ENCODE results near the gene ACR.

Gene ACR

GRCh38 chr22:50702821-50703725 lies 34.9 kb upstream of the ACR start:
- no peak for DNase-seq (ENCODE audit: low read depth in 2 of 2)

- DNase-seq (ENCODE audit: low read depth in 2 of 2), result no peak
Measured at GRCh38 chr22:50703726-50704509, 34.1 kb upstream of the ACR start.

GRCh38 chr22:50704510-50705218 lies 33.3 kb upstream of the ACR start:
- DNase-seq (ENCODE audit: low read depth in 2 of 2), result no peak

GRCh38 chr22:50705219-50705691 lies 32.7 kb upstream of the ACR start:
- no peak for DNase-seq (ENCODE audit: low read depth in 2 of 2)

GRCh38 chr22:50705851-50706351 lies 32.1 kb upstream of the ACR start:
- DNase-seq (ENCODE audit: low read depth in 2 of 2), result no peak

GRCh38 chr22:50706481-50707125 lies 31.4 kb upstream of the ACR start:
- no peak for DNase-seq (ENCODE audit: low read depth in 2 of 2)

GRCh38 chr22:50708474-50708873 lies 29.5 kb upstream of the ACR start:
- DNase-seq (ENCODE audit: low read depth in 2 of 2), result no peak

- no peak for DNase-seq (ENCODE audit: low read depth in 2 of 2)
Measured at GRCh38 chr22:50708996-50709395, 29.0 kb upstream of the ACR start.

GRCh38 chr22:50710221-50710620 lies 27.8 kb upstream of the ACR start:
- DNase-seq (ENCODE audit: low read depth in 2 of 2), result no peak

GRCh38 chr22:50710886-50711285 lies 27.1 kb upstream of the ACR start:
- DNase-seq (ENCODE audit: low read depth in 2 of 2), result no peak

GRCh38 chr22:50711446-50712340 lies 26.3 kb upstream of the ACR start:
- DNase-seq (ENCODE audit: low read depth in 2 of 2), result no peak

- DNase-seq (ENCODE audit: low read depth in 2 of 2), result no peak
Measured at GRCh38 chr22:50712341-50713007, 25.5 kb upstream of the ACR start.

GRCh38 chr22:50713008-50713385 lies 25.0 kb upstream of the ACR start:
- DNase-seq (ENCODE audit: low read depth in 2 of 2), result no peak

- no peak for DNase-seq (ENCODE audit: low read depth in 2 of 2)
Measured at GRCh38 chr22:50713571-50714056, 24.4 kb upstream of the ACR start.

- no peak for DNase-seq (ENCODE audit: low read depth in 2 of 2)
Measured at GRCh38 chr22:50714150-50714549, 23.9 kb upstream of the ACR start.

GRCh38 chr22:50714631-50715179 lies 23.3 kb upstream of the ACR start:
- DNase-seq (ENCODE audit: low read depth in 2 of 2), result no peak

- no peak for DNase-seq (ENCODE audit: low read depth in 2 of 2)
Measured at GRCh38 chr22:50715250-50715649, 22.8 kb upstream of the ACR start.

- DNase-seq (ENCODE audit: low read depth in 2 of 2), result no peak
Measured at GRCh38 chr22:50715776-50716175, 22.2 kb upstream of the ACR start.

- no peak for DNase-seq (ENCODE audit: low read depth in 2 of 2)
Measured at GRCh38 chr22:50716290-50717024, 21.5 kb upstream of the ACR start.

Data from stimulated activated CD4-positive, alpha-beta T cell treated with anti-CD3 and anti-CD28 coated beads, Interleukin-15, amount 100 ng/mL, for 48 hours (primary cell).